Cerebellar nuclear complex (tissue), 1 donor: Measurements from ENCODE around the gene NDNF.

ENCODE experiments used
- DNase-seq, 2 experiments: peaks; one replicate each; lab custom pipeline; 2025; lab: John Stamatoyannopoulos, UW

NDNF gene, protein sequence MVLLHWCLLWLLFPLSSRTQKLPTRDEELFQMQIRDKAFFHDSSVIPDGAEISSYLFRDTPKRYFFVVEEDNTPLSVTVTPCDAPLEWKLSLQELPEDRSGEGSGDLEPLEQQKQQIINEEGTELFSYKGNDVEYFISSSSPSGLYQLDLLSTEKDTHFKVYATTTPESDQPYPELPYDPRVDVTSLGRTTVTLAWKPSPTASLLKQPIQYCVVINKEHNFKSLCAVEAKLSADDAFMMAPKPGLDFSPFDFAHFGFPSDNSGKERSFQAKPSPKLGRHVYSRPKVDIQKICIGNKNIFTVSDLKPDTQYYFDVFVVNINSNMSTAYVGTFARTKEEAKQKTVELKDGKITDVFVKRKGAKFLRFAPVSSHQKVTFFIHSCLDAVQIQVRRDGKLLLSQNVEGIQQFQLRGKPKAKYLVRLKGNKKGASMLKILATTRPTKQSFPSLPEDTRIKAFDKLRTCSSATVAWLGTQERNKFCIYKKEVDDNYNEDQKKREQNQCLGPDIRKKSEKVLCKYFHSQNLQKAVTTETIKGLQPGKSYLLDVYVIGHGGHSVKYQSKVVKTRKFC

DNA sequence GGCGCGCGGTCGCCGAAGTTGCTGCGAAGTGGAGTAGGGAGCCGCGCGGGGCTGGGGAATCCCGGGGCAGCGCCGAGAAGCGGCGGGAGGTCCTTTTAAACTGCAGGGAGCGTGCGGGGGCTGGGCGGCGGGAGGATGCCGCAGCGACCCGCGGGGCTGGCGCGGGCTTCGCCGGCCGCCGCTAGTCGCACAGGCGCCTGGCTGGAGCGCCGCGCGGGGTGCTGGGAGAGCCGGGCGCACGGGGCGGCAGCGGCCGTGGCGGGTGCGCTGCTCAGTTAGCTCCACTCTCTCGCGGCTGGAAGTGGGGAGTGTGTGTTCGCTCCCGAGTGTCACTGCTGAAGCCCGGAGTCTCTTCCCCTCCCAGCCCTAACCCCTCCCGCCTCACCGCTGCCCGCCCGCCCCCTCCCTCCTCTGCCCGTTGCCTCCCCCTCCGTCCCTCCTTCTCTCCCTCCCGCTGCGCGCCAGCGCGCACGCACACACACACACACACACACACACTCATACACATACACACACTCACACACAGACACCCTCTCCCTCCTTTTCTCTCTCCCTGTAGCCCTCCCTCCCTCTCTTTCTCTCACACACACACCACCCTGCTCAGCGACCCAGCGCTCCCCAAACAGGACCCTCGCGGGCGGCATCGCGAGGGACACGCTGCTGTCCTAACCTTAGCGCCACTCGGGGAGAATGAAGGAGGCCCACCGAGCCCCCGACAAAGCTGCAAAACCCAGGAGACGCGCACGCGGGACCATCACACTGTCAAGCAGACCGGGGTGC, at the start of gene NDNF:
Gene NDNF, minus strand, starts transcription at position 312 of the 780 bp plus-strand sequence. CDS start 26,698 bp downstream, outside the sequence.
- no peak for DNase-seq

DNA sequence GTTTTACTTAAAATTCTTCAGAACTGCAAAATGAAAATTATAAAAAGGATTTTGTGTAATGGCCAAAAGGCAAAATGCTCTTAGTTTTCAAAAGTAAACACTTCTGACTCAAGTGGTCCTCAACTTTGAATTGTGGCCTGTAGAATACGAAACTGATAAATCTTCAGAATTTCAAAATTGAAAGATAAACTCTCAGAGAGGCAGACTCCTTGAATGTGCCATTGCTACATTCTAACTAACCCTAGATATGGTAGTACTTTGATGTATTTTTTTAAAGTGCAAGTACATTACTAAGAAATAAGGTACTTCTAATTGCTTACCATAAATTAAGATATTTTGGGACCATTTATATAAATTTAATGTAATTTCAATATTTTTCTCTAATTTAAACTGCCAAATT, 47.4 kb upstream of the NDNF start:
- DNase-seq: no peak

DNA sequence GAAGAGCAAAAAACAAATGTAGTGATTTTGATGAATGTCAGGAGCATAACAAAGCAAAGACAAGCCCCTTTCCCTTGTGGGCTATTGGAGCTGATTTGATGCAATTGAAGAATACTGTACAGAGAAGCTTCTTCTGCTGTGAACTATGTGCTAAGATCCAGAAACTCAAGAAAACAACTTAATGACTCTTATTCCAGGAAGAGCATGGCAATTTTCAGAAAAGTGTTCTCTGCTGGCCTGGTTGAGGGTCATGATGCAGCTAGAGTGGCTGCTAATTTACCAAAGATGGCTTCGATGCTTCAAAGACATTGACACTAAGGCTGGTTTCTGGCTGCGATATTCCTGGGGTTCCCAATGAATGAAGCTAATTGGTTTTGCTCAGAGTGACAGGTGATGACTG, 46.0 kb upstream of the NDNF start:
- no peak for DNase-seq

DNA sequence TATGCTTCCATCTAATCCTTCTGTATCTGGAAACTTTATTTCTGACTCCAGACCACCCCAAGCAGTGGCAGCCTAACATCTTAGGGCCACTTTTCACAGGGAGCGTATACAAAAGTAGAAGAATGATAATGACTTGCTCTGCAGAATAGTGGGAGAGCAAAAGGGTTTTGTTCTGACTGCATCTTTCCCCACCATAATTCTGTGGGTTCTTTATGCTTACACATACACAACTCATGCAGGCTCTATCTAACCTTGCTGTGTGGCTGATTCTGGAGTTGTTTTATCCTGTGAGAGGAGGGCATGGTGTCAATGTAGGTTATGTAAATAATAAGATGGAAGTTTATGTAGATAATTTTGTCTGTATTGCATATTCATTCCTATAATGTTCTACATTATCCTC, 42.4 kb upstream of the NDNF start:
- DNase-seq: no peak

DNA sequence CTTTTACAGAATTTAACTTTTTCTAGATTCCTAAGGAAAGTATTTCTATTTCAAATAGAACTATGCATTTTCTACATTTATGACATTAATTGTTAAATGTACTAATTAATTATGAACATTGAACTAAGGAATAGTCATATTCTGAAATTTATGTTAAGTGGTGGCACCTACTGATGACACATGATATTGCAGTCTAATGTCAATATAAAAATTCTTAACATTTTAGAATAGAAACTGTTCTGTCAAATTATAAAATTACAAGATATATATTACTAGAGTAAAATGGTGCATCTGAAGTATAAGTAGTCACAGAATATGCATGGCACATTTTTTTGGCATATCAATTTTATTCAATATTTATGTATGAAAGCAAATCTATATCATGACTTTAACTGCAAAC, 40.2 kb upstream of the NDNF start:
- no peak for DNase-seq

DNA sequence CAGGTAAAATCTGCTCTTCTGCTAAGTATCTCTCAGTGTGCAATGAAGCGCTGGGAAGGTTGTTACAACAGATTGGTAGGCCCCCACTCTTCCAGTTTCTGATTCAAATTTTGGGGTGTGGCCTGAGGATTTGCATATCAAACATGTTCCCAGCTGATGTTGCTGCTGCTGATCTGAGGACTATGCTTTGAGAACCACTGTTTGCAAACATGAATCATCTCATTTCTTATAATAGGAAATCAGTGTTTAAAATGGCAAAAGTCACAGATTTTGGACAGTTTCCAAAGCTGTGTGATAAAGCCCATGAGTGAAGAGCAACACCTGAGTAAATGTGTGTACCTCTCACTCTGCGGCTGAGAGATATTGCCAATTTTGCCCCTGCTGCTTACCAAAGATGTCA, 36.2 kb upstream of the NDNF start:
- DNase-seq: no peak

DNA sequence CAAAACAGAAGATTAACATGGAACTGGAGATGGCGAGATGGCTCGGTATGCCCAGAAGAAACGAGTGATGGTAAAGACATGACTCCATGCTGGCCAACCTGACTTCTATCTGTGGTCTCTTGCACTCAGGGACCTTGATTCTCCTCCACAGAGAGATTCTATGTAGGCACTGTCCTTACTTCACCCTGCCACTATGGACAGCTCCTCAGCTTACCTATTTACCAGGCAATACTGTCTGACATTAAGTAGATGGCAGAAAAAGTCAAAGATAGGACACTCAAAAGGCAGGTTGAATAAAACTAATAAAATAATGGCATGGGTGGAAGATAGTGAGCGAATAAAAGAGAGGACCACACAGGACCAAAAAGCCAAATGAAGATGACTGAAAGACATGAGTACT, 35.2 kb upstream of the NDNF start:
- no peak for DNase-seq

DNA sequence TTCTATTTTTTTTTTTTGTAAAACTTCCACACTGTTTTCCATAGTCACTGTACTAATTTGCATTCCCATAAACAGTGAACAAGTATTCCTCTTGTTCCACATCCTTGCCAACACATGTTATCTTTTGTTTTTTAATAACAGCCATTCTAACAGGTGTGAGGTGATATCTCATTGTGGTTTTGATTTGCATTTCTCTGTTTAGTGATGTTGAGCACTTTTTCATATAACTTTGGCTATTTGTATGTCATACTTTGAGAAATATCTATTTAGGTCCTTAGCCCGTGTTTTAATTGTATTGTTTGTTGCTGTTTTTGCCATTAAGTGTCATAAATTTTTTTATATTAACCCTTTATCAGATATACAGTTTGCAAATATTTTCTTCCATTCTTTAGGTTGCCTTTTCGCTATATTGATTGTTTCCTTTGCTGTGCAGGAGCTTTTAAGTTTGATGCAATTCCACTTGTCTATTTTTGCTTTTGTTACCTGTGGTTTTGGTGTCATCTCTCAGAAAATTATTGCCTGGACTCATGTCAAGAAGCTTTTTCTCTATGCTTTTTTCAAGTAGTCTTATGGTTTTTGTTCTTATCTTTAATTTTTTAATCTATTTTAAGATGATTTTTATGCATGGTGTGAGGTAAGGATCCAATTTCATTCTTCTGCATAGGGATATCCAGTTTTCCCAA, 27.9 kb upstream of the NDNF start:
- no peak for DNase-seq

DNA sequence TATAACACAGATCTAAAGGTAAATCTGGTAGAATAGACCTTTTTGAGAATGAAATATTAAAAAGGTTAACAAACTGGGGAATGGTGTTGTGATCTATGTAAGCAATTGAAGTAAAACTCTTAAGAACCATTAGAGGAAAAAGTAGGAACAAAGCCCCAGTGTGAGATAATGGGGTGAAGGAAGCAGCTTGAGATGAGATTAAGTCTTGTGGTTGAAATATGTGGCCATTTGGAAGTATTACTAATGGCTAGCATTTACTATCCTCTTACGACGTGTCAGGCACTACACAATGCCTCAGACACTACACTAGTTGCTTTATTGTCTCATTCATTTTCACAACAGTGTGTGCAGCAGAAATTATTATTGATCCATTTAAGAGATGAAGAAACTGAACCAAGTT, 25.9 kb upstream of the NDNF start:
- no peak for DNase-seq

DNA sequence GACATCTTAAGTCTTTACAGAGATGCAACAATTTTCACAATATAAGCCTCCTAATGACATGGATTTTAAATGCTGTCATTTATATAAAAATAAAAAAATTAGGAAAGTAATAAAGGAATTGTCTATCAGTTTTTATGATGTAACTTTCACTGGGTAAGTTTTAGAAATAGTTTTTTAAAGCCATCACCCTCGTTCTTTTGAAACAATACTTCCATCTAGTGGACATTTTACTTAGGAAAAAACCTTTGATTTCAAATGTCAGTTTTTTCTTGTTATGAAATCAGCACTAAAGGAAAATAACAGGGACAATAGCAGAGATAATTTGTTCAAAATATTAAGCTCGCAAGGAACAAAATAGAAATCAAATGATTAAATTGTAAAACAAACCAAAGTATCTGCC, 24.3 kb upstream of the NDNF start:
- no peak for DNase-seq

DNA sequence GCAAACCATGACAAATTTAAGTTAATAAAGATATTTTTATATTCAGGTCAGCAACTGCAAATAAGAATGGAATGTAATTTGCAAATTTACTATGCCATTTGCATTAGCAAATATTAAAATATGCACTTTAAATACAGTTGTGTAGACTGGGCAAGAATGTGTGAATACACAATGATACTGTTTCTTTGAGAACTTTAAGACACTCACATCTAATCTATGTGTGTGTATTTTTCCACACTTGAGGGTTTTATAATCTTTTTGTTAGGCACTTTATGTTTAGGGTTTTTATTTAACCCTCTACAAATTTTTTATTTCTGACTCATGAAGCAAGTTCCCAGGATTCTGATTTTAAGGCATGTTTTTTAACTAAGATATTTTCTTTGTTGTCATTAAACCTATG, 23.9 kb upstream of the NDNF start:
- no peak for DNase-seq

DNA sequence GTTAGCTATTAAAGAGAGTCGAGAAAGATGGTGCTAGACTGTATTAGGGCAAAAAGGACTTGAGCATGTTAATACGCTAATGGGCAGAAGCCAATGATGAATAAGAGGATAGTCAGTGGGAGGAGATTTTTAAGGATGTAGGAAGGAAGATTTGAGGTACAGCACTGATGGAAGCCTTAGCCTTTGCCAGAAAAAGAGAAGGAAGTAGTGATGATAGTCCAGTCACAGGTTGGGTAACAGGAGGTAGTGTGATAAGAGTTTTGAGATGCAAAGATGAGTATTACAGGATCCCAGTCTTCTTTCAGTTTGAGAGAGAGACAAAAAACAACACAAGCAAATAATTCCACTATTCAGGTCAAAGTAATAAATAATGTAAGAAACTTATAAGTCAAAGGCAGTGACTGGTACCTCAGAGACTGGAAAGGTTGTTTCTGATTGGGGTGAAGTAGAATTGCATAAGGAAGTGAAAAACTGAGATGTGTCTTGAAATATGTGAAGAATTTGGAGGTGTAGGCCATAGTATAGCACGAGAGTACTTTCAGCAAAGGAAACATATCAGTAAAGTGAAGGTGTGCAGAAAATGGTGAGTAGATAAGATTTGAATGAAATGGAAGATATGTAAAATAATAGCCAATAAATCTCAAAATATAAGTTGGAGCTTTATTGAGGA, 22.1 kb upstream of the NDNF start:
- DNase-seq: no peak

DNA sequence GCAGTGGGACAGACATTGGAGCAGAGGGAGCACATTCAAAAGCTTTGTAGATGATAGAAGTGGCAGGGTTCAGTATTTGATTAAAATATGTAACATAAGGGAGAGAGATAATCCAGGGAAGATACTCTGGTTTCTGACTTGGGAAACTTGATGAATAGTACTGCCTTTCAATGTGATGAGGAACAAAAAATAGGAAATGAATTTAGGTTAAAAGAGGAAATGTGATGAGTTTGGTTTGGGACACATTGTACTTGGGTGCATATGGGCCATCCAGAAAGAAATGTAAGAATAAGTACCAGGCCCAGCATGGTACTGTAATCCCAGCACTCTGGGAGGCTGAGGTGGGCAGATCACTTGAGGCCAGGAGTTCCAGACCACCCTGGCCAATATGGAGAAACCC, 20.9 kb upstream of the NDNF start:
- DNase-seq: no peak

DNA sequence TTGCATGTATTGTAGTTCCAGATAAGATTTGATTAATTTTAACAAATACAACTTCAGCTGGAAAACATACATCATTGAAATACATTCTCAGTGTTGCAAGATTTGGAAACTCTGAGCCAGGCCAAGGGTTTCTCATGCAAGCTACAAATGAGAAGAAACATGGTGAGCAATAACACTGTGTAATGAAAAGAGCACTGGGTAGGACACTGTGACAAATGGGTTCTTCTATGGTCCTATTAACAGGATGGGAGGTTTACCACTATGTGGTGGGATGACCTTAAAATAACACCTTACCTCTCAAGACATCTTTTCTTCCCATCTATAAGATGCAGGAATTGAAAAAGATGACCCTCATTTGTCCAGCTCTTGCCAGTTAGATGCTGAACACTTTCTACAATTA, 19.6 kb upstream of the NDNF start:
- no peak for DNase-seq

DNA sequence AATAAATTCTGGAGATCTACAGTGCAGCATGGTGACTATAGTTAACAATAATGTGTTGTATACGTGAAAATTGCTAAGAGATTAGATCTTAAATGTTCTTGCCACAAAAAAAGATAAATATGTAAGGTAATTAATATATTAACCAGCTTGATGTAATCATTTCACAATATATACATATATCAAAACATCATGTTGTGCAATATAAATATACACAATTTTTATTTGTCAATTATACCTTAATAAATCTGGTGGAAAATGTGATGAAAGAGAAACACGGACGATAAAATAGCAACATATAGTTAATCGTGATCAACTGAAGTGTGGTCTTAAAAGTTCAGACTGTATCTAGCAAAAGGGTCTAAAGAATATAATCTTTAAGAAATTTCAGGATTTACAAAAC, 16.5 kb upstream of the NDNF start:
- DNase-seq: no peak

DNA sequence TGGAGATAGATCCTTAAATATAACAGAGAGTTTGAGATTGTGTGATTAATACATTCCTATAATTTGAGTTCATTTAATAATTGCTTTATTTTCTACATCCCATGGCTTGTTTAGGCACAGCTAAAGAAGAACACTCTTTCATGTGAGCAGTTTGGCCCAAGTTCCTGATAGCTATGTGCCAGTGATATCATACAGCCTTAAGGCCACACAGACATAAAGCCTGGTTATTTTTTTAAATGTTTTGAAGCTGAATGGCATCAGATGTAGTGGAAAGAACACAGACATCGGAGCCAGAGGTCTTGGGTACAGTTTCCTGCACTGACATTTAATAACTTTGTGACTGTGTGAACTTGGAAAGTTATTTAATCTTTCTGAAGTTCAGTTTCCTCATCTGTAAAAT, 7.0 kb upstream of the NDNF start:
- no peak for DNase-seq

DNA sequence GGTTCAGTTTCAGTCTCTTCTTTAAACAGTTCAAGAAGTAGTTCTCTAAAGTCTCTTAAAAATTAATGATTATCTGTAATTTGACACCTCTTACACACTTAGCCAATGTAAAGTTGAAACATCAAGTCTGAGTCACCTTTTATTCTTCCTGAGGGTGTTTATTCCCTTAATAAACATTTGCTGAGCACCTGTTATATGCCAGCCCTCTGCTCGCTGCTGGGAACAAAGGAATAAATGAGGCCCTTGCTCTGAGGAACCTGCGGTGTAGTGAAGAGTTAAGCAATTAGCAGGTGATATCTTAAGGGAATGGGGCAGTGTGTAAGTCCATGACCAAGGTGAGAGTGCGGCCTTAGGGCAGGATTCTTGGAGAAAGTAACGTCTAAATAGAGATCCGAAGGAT, 5.2 kb upstream of the NDNF start:
- DNase-seq: no peak

DNA sequence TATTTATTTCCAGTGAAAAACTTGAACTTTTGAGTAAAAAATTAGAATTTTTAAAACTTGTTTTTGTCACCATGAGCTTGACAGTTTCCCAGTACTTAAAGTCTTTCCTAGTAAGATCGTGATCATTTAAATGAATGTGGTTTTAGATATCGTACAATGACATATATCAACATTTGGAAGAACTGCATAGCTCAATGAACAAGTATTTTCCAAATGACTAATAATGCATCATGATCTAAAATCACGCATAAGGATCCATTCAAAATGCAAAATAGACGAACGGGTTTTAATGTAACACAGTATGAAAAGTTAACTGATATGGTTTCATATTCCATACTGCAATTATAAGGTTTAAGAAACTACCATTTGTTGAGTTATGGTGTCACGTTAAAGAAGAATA, 4.1 kb upstream of the NDNF start:
- no peak for DNase-seq

DNA sequence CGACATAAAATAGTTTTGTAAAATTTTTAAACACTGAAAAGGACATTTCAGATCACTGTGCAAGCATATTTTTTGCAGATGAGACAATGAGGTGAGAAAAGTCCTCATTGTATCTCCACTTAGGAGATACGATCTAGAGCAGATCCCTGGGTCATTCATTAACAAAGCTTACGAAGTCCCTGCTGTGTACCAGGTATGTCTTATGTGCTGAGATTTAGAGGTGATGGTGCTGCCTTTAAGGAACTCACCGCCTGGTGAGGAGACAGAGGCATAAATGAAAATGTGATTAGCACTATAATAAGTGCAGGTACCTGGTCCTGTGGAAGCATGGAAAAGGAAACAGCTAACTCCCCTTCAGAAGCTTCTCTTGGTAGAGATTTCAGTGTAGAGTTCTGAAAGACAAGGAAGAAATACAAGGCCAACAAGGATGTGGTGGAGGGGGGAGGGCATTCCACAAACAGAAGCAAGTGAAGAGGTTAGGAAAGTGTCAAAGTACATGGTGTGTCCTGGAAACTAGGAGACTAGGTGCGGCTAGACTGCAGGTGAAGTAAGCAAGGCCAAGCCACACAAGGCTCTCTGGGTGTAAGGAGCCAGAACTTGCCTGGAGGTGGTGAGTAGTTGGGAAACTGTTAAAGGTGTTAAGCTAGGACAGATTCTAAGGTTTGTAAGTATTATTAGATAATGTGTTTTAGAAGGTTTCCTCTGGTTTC, 1.5 kb upstream of the NDNF start:
- DNase-seq: no peak

DNA sequence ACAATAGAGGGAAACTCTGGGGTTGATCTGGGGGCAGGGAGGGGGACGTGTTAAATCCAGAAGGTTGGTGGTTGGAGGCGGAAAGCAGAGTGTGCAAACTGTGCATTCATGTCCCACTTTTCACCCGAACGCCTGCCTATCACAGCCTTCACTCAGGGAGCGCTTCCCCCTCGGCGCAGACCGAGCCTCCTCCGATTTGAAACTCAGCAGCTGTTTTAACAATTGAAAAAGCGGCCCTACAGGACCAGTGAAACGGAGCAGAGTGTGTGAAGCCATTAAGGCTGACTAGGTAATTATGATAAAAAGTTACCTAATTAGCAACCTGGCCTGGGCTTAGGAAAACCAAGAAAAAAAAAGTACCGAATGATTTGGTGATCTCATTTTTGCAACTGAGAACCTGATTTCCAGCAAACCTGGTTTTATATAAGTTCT, 685 bp upstream of the NDNF start:
- DNase-seq: no peak

DNA sequence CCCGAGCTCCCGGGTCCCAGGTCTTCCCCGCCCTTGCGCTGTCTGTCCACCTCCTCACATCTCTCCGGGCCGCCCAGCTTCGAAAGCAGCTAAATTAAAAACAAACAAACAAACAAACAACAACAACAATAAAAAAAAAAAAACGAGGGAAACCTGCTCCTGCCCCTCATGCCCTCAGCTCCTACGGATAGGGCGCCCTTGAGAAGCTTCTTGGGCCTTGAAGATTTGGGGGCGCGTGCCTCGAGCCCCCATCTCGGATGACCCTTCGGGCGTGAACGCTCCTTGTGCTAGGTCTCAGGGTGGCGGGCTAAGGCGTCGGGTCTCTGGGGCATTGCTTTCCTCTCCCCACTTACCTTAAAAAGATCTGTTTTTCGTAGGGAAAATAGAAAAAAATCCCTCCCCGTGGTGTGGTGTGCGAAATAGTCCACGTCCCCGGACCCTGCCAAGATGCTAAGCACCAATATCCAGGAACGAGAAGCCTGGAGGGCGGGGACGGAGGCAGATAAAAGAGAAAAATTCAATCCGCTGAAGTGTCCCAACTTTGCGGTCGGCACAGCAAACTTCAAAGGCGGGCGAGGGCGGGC, 603 bp downstream of the NDNF start:
- no peak for DNase-seq
